WTC11 (cell line): Measurements from ENCODE around the gene GALNT3. TPM values are rescaled to one million over a fixed set of nuclear protein-coding genes. Genes with fewer than 3 reads are reported as not detected.

ENCODE experiments used
- ATAC-seq: fragments of 200-7000 bp; cut with Tn5 transposase; 2 replicates; pipeline ENCODE4 v1.10.0; 2021; ENCODE audit warnings: mild to moderate bottlenecking, moderate library complexity
- CTCF ChIA-PET: fragments of 300-600 bp; sonication (Branson Sonifier 250); formaldehyde crosslinking; loops from one replicate; lab custom pipeline; 2021; ENCODE audit warnings: antibody characterized with exemption; lab: Charles Lee
- POLR2A ChIA-PET: fragments of 350-600 bp; sonication (Branson Sonifier 250); formaldehyde crosslinking; loops from one replicate; lab custom pipeline; 2021; ENCODE audit warnings: antibody characterized with exemption; lab: Charles Lee
- DNase-seq: peaks from one replicate; pipeline ENCODE4 v3.0.0; 2021; ENCODE audit warnings: low spot score
- H3K27ac Mint-ChIP-seq: 2 replicates; pipeline ENCODE4 v1.8.0; 2021; ENCODE audit warnings: mixed read lengths
- H3K27me3 Mint-ChIP-seq: 2 replicates; pipeline ENCODE4 v1.8.0; 2021; ENCODE audit warnings: low read depth, mild to moderate bottlenecking, moderate library complexity, mixed read lengths
- H3K36me3 Mint-ChIP-seq: 2 replicates; pipeline ENCODE4 v1.8.0; 2021; ENCODE audit warnings: mixed read lengths
- H3K4me1 Mint-ChIP-seq: 2 replicates; pipeline ENCODE4 v1.8.0; 2022; ENCODE audit warnings: mixed read lengths
- H3K4me3 Mint-ChIP-seq: 2 replicates; pipeline ENCODE4 v1.8.0; 2021; ENCODE audit warnings: mild to moderate bottlenecking, moderate library complexity, mixed read lengths
- H3K9me3 Mint-ChIP-seq: 2 replicates; pipeline ENCODE4 v1.8.0; 2021; ENCODE audit warnings: mixed read lengths
- AFF4 ChIP-seq: sonication (generic); formaldehyde crosslinking; IDR thresholded peaks from 2 replicates; pipeline ENCODE4 v1.8.1; 2023; ENCODE audit warnings: mild to moderate bottlenecking, missing genetic modification reagents, borderline replicate concordance
- ARID4B ChIP-seq: sonication (generic); formaldehyde crosslinking; IDR thresholded peaks from 2 replicates; pipeline ENCODE4 v1.8.0; 2023; ENCODE audit warnings: missing genetic modification reagents, mild to moderate bottlenecking, borderline replicate concordance
- ATF2 ChIP-seq: sonication (generic); formaldehyde crosslinking; IDR thresholded peaks from 2 replicates; pipeline ENCODE4 v1.8.1; 2022; ENCODE audit warnings: low read depth, missing genetic modification reagents, borderline replicate concordance
- CREB1 ChIP-seq: sonication (generic); formaldehyde crosslinking; IDR thresholded peaks from 2 replicates; pipeline ENCODE4 v1.8.0; 2023; ENCODE audit warnings: mild to moderate bottlenecking, missing genetic modification reagents
- CREM ChIP-seq: sonication (generic); formaldehyde crosslinking; IDR thresholded peaks from 2 replicates; pipeline ENCODE4 v1.8.1; 2022; ENCODE audit warnings: mild to moderate bottlenecking, missing genetic modification reagents, moderate library complexity
- E2F4 ChIP-seq: sonication (generic); formaldehyde crosslinking; IDR thresholded peaks from 2 replicates; pipeline ENCODE4 v1.8.1; 2022; ENCODE audit warnings: low read depth, mild to moderate bottlenecking, moderate library complexity, missing genetic modification reagents, borderline replicate concordance
- ESRRA ChIP-seq: sonication (generic); formaldehyde crosslinking; IDR thresholded peaks from 2 replicates; pipeline ENCODE4 v1.8.1; 2022; ENCODE audit warnings: mild to moderate bottlenecking, missing genetic modification reagents, borderline replicate concordance
- GRHL2 ChIP-seq: fragments of 250-450 bp; sonication (Bioruptor Pico); IDR thresholded peaks from 2 replicates; pipeline ENCODE4 v1.8.0; 2022; ENCODE audit warnings: mild to moderate bottlenecking, moderate library complexity; ENCODE audit not compliant: insufficient replicate concordance, severe bottlenecking
- IRF2 ChIP-seq: sonication (generic); formaldehyde crosslinking; IDR thresholded peaks from 2 replicates; pipeline ENCODE4 v1.8.0; 2022; ENCODE audit warnings: low read depth, missing genetic modification reagents, borderline replicate concordance
- JUN ChIP-seq: sonication (generic); formaldehyde crosslinking; IDR thresholded peaks from 2 replicates; pipeline ENCODE4 v1.8.0; 2023; ENCODE audit warnings: mild to moderate bottlenecking, missing genetic modification reagents
- MAX ChIP-seq: sonication (generic); formaldehyde crosslinking; IDR thresholded peaks from 2 replicates; pipeline ENCODE4 v1.8.0; 2022; ENCODE audit warnings: mild to moderate bottlenecking, missing genetic modification reagents
- MXD4 ChIP-seq: fragments of 250-450 bp; sonication (Bioruptor Pico); IDR thresholded peaks from 2 replicates; pipeline ENCODE4 v1.8.0; 2021; ENCODE audit warnings: mild to moderate bottlenecking, moderate library complexity, borderline replicate concordance
- NFYB ChIP-seq: sonication (generic); formaldehyde crosslinking; conservative IDR thresholded peaks from 2 replicates; pipeline ENCODE4 v1.8.0; 2022; ENCODE audit warnings: low read depth, missing genetic modification reagents
- PREB ChIP-seq: sonication (generic); formaldehyde crosslinking; IDR thresholded peaks from 2 replicates; pipeline ENCODE4 v1.8.1; 2022; ENCODE audit warnings: mild to moderate bottlenecking, missing genetic modification reagents, moderate library complexity, borderline replicate concordance
- PRRX2 ChIP-seq: fragments of 250-450 bp; sonication (Bioruptor Pico); IDR thresholded peaks from 2 replicates; pipeline ENCODE4 v1.8.0; 2021; ENCODE audit warnings: mild to moderate bottlenecking
- TEAD1 ChIP-seq: sonication (generic); formaldehyde crosslinking; IDR thresholded peaks from 2 replicates; pipeline ENCODE4 v1.8.0; 2022; ENCODE audit warnings: mild to moderate bottlenecking, missing genetic modification reagents
- ZBTB21 ChIP-seq: sonication (generic); formaldehyde crosslinking; IDR thresholded peaks from 2 replicates; pipeline ENCODE4 v1.8.1; 2023; ENCODE audit warnings: mild to moderate bottlenecking, missing genetic modification reagents, borderline replicate concordance
- ZNF396 ChIP-seq: fragments of 250-450 bp; sonication (Bioruptor Pico); IDR thresholded peaks from 2 replicates; pipeline ENCODE4 v1.8.0; 2021; ENCODE audit warnings: mild to moderate bottlenecking, moderate library complexity, borderline replicate concordance
- ZNF671 ChIP-seq: fragments of 250-450 bp; sonication (Bioruptor Pico); IDR thresholded peaks from 2 replicates; pipeline ENCODE4 v1.8.0; 2021; ENCODE audit warnings: mild to moderate bottlenecking
- ZSCAN18 ChIP-seq: fragments of 250-450 bp; sonication (Bioruptor Pico); IDR thresholded peaks from 2 replicates; pipeline ENCODE4 v2.1.2; 2022; ENCODE audit warnings: mild to moderate bottlenecking, moderate library complexity
- total RNA-seq: library from RNA; stranded (reverse); gene quantifications from 3 replicates; pipeline ENCODE4 v1.2.3, GENCODE V29; 2021

The GALNT3 gene
- total RNA-seq, 1 experiment from 2014 or later, result 19.4 TPM

GRCh38 chr2:165818920-165819319 is 24.9 kb upstream of the GALNT3 start (continued):
- no peak for TF ChIP-seq TEAD1 (CRISPR knock-in tag)
- TF ChIP-seq ZSCAN18, result no peak
- no peak for TF ChIP-seq ZBTB21 (CRISPR knock-in tag)
- TF ChIP-seq JUN, result no peak
- TF ChIP-seq PREB (CRISPR knock-in tag), result no peak
- no peak for TF ChIP-seq E2F4 (CRISPR knock-in tag)
- TF ChIP-seq AFF4 (CRISPR knock-in tag), result no peak
- no peak for TF ChIP-seq PRRX2 (CRISPR knock-in tag)
- TF ChIP-seq ESRRA (CRISPR knock-in tag), result no peak
- TF ChIP-seq CREB1 (CRISPR knock-in tag), result no peak
- TF ChIP-seq ZNF396, result no peak

GRCh38 chr2:165815299-165816141 is 21.5 kb upstream of the GALNT3 start:
- Mint-ChIP-seq H3K27me3 (no peaks in the 10 kb centered on the region), H3K27ac (no peak overlapping the region), H3K36me3 (no peaks in the 10 kb centered on the region), H3K4me1 (peaks cover 20% of the 10 kb centered on the region), H3K4me3 (no peak overlapping the region), H3K9me3 (no peaks in the 10 kb centered on the region)
- DNase-seq (no peak), ATAC-seq (no peak)
- ChIA-PET CTCF (no interaction called here), POLR2A (no interaction called here)
- TF ChIP-seq ATF2 (CRISPR knock-in tag), result no peak
- no peak for TF ChIP-seq E2F4 (CRISPR knock-in tag)
- no peak for TF ChIP-seq GRHL2 (CRISPR knock-in tag)
- no peak for TF ChIP-seq CREM (CRISPR knock-in tag)
- no peak for TF ChIP-seq IRF2 (CRISPR knock-in tag)
- TF ChIP-seq NFYB (CRISPR knock-in tag), result no peak
- TF ChIP-seq ARID4B (CRISPR knock-in tag), result no peak
- TF ChIP-seq ZNF671, result no peak
- no peak for TF ChIP-seq MXD4
- no peak for TF ChIP-seq MAX (CRISPR knock-in tag)
